ENCODE measurements around the gene BPIFB3. TPM values are rescaled to one million over a fixed set of nuclear protein-coding genes. Genes with fewer than 3 reads are reported as not detected.

The BPIFB3 gene
- total RNA-seq (2021) = not detected in 2 replicates
- not detected for Bru-seq, nascent RNA
- BruChase-seq, experiment 1, labeled RNA remaining after a 2-hour chase = not detected
- BruChase-seq, experiment 2, labeled RNA remaining after a 6-hour chase = not detected
- long read RNA-seq = 0 reads

- TF ChIP-seq CTCF (conservative IDR thresholded peaks at IDR 0.05; ENCODE audit: low read depth, low read length) = no peak
- no peak for TF ChIP-seq EZH2 (IDR thresholded peaks at IDR 0.05; ENCODE audit: borderline replicate concordance, low read depth, low read length, poor library complexity, severe bottlenecking)
- intact Hi-C loops (cut with micrococcal nuclease; ENCODE audit: unreplicated experiment) = no loop called here
- DNase-seq (ENCODE audit: low spot score) = no peak
- Histone ChIP-seq H3K9me3 (ENCODE audit: low read depth, low read length, poor library complexity, severe bottlenecking) (no peaks in the 10 kb centered on the region), H3K27ac (ENCODE audit: low read depth, low read length, poor library complexity, severe bottlenecking) (no peak within 1 kb of the TSS), H3K4me3 (ENCODE audit: low read depth, low read length, poor library complexity, severe bottlenecking) (no peak within 1 kb of the TSS), H3K27me3 (replicated peaks; ENCODE audit: insufficient read depth, low read depth, low read length, poor library complexity) (no peaks in the 10 kb centered on the region), H3K4me1 (ENCODE audit: insufficient read depth, low read length, poor library complexity, severe bottlenecking) (no peaks in the 10 kb centered on the region), H3K36me3 (ENCODE audit: insufficient read depth, low read length, poor library complexity, severe bottlenecking) (no peaks in the 10 kb centered on the region)
- ChIA-PET CTCF (no interaction called here), POLR2A (ENCODE audit: low non-redundant PET) (no interaction called here)
- no TSS peak for BruUV-seq (replicated peaks)
Observed at GRCh38 chr20:33053291-33054106, at the start of gene BPIFB3. TSS of gene BPIFB3 (plus strand) at chr20:33053903. CDS start at chr20:33055436, 1,533 bp downstream.

GRCh38 chr20:33004141-33004751 lies 49.5 kb upstream of the BPIFB3 start, which contains the start of gene SUN5:
TSS of gene SUN5 (minus strand) at chr20:33004433. CDS start at chr20:33004340, 93 bp downstream.
- intact Hi-C loops (cut with micrococcal nuclease; ENCODE audit: unreplicated experiment) = no loop called here
- no peak within 1 kb of the TSS for H3K4me3 ChIP-seq (ENCODE audit: low read depth, low read length, poor library complexity, severe bottlenecking)
- H3K27me3 ChIP-seq (replicated peaks; ENCODE audit: insufficient read depth, low read depth, low read length, poor library complexity) = no peaks in the 10 kb centered on the region
- no peak within 1 kb of the TSS for H3K27ac ChIP-seq (ENCODE audit: low read depth, low read length, poor library complexity, severe bottlenecking)
- TF ChIP-seq CTCF (conservative IDR thresholded peaks at IDR 0.05; ENCODE audit: low read depth, low read length) = no peak
- TF ChIP-seq EZH2 (IDR thresholded peaks at IDR 0.05; ENCODE audit: borderline replicate concordance, low read depth, low read length, poor library complexity, severe bottlenecking) = no peak
- no TSS peak for BruUV-seq (replicated peaks)
- DNase-seq (ENCODE audit: low spot score) = no peak
- ChIA-PET POLR2A (ENCODE audit: low non-redundant PET) (no interaction called here), CTCF (no interaction called here)
- H3K4me1 ChIP-seq (ENCODE audit: insufficient read depth, low read length, poor library complexity, severe bottlenecking) = no peaks in the 10 kb centered on the region
- no peaks in the 10 kb centered on the region for H3K9me3 ChIP-seq (ENCODE audit: low read depth, low read length, poor library complexity, severe bottlenecking)
- H3K36me3 ChIP-seq (ENCODE audit: insufficient read depth, low read length, poor library complexity, severe bottlenecking) = no peaks in the 10 kb centered on the region

GRCh38 chr20:33005132-33005566 lies 48.6 kb upstream of the BPIFB3 start:
- POLR2A ChIA-PET (ENCODE audit: low non-redundant PET) = no interaction called here
- intact Hi-C loops (cut with micrococcal nuclease; ENCODE audit: unreplicated experiment) = no loop called here
- TF ChIP-seq CTCF (conservative IDR thresholded peaks at IDR 0.05; ENCODE audit: low read depth, low read length) (peak; percentile 59), EZH2 (IDR thresholded peaks at IDR 0.05; ENCODE audit: borderline replicate concordance, low read depth, low read length, poor library complexity, severe bottlenecking) (no peak)
- H3K9me3 ChIP-seq (ENCODE audit: low read depth, low read length, poor library complexity, severe bottlenecking) = no peaks in the 10 kb centered on the region
- no peaks in the 10 kb centered on the region for H3K4me1 ChIP-seq (ENCODE audit: insufficient read depth, low read length, poor library complexity, severe bottlenecking)
- CTCF ChIA-PET = no interaction called here
- no peaks in the 10 kb centered on the region for H3K27me3 ChIP-seq (replicated peaks; ENCODE audit: insufficient read depth, low read depth, low read length, poor library complexity)
- peak; percentile 26 for DNase-seq (ENCODE audit: low spot score)
- BruUV-seq (replicated peaks) = no TSS peak
- no peak overlapping the region for H3K27ac ChIP-seq (ENCODE audit: low read depth, low read length, poor library complexity, severe bottlenecking)
- no peak overlapping the region for H3K4me3 ChIP-seq (ENCODE audit: low read depth, low read length, poor library complexity, severe bottlenecking)
- no peaks in the 10 kb centered on the region for H3K36me3 ChIP-seq (ENCODE audit: insufficient read depth, low read length, poor library complexity, severe bottlenecking)

Measured in A673 (cell line).